Esophagus mucosa (tissue), 1 donor: ENCODE measurements around the gene TMEM106B. TPM values are rescaled to one million over a fixed set of nuclear protein-coding genes. Genes with fewer than 3 reads are reported as not detected.

ENCODE experiments used
- total RNA-seq: library from RNA; stranded (reverse); gene quantifications from one replicate; pipeline ENCODE4 v1.2.4, GENCODE V29; 2023
- donor health status: DM: yes; HTN: yes; CAD: no.

TMEM106B gene
- total RNA-seq, 1 donor from 2014 or later = 19.9 TPM

Other genes starting within 250 kb of the TMEM106B start
- 0.36 TPM for gene VWDE, start 192.6 kb downstream of the TMEM106B start, total RNA-seq